ENCODE measurements around the gene ZSCAN32. TPM values are rescaled to one million over a fixed set of nuclear protein-coding genes. Genes with fewer than 3 reads are reported as not detected.

ZSCAN32 gene
- total RNA-seq, 1 donor from 2014 or later, result 18.3 TPM

DNA sequence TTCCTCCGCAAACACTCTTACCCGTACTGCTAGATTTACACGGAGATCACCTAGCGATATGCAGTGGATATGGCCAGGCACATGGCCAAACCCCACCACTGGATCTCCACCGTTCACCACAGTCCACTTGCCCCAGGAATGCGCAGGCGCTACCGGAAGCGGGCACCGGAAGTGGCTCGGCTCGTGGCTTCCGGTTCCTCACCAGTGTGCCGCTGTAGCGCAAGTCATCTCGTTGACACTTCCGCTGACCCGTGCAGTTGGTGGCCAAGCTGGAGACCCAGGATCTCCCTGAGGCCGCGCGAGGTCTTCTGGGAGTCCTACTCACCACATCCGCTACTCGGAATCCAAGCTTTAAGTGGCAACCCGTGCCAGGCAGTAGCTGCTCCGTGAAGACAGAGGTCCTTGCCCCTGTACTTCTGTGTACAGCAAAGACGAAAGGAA is 31.0 kb upstream of the ZSCAN32 start:
- Mint-ChIP-seq H3K4me1 (no peaks in the 10 kb centered on the region), H3K27me3 (ENCODE audit: low read depth) (no peaks in the 10 kb centered on the region), H3K27ac (ENCODE audit: unreplicated experiment) (no peak overlapping the region), H3K36me3 (ENCODE audit: low read depth) (peaks cover 7% of the 10 kb centered on the region), H3K9me3 (no peaks in the 10 kb centered on the region), H3K4me3 (no peak overlapping the region)
- DNase-seq (ENCODE audit: low read depth, low spot score), result no peak
- TF ChIP-seq, protein P1, sequence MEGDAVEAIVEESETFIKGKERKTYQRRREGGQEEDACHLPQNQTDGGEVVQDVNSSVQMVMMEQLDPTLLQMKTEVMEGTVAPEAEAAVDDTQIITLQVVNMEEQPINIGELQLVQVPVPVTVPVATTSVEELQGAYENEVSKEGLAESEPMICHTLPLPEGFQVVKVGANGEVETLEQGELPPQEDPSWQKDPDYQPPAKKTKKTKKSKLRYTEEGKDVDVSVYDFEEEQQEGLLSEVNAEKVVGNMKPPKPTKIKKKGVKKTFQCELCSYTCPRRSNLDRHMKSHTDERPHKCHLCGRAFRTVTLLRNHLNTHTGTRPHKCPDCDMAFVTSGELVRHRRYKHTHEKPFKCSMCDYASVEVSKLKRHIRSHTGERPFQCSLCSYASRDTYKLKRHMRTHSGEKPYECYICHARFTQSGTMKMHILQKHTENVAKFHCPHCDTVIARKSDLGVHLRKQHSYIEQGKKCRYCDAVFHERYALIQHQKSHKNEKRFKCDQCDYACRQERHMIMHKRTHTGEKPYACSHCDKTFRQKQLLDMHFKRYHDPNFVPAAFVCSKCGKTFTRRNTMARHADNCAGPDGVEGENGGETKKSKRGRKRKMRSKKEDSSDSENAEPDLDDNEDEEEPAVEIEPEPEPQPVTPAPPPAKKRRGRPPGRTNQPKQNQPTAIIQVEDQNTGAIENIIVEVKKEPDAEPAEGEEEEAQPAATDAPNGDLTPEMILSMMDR (conservative IDR thresholded peaks at IDR 0.05), result no peak

DNA sequence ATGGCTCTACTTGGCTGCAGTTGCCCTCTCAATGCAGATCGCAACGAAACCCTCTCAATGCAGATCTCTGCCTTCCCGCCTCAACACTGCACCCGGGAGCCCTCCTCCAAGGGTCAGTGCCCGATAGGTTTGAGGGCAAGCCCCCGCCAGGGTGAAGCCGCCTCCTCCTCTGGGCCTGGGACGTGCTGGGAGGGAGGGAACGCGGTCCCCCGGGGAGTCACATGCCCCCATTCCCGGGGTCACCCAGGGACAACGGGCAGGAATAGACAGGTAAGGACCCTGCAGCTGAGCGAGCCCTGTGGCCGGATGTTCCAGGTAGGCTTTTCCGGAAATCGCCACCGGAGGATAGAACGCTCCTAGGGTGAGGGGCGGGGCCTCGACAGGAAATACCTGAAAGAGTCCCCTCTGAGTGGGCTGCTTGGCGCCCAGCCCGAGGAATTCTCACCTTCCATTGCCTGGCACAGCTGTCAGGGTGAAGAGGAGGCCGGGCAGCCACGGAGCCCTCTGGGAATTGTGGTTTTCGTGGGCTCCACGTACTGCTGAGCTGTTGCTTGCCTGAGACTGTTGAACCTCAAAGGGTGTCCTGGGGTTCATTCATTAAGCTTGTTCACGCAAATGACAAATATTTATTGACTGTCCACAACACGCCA is 13.1 kb upstream of the ZSCAN32 start:
- Mint-ChIP-seq H3K4me1 (no peaks in the 10 kb centered on the region), H3K27ac (ENCODE audit: unreplicated experiment) (no peak overlapping the region), H3K27me3 (ENCODE audit: low read depth) (no peaks in the 10 kb centered on the region), H3K36me3 (ENCODE audit: low read depth) (peaks cover 48% of the 10 kb centered on the region), H3K9me3 (peaks cover 15% of the 10 kb centered on the region), H3K4me3 (no peak overlapping the region)
- no peak for DNase-seq (ENCODE audit: low read depth, low spot score)
- TF ChIP-seq, protein P1 (conservative IDR thresholded peaks at IDR 0.05), result no peak

DNA sequence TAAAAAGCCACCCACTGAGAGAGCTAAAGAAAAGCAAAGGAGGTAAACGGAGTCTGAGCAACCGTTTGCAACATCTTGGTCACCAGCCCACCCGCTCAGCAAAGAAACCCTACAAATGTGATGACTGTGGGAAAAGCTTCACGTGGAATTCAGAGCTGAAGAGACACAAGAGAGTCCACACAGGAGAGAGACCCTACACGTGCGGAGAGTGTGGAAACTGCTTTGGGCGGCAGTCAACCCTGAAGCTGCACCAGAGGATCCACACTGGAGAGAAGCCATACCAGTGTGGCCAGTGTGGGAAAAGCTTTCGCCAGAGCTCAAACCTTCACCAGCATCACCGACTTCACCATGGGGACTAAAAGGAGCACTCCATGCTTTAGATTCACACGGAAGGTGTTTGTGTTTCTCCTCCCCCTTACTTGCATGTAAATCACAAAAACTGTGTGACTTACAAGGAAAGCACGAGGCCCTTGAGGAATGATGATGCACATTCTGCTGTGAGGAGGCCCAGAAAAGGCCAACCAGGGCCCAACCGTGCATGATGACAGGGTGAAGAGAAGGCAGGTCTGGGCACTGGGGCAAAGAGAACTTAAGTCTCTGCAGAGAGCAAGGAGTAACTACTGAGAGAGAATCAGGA is 7.9 kb upstream of the ZSCAN32 start:
- Mint-ChIP-seq H3K36me3 (ENCODE audit: low read depth) (peaks cover 80% of the 10 kb centered on the region), H3K4me1 (no peaks in the 10 kb centered on the region), H3K27ac (ENCODE audit: unreplicated experiment) (no peak overlapping the region), H3K9me3 (peaks cover 19% of the 10 kb centered on the region), H3K4me3 (no peak overlapping the region), H3K27me3 (ENCODE audit: low read depth) (no peaks in the 10 kb centered on the region)
- TF ChIP-seq, protein P1 (conservative IDR thresholded peaks at IDR 0.05), result no peak
- no peak for DNase-seq (ENCODE audit: low read depth, low spot score)

DNA sequence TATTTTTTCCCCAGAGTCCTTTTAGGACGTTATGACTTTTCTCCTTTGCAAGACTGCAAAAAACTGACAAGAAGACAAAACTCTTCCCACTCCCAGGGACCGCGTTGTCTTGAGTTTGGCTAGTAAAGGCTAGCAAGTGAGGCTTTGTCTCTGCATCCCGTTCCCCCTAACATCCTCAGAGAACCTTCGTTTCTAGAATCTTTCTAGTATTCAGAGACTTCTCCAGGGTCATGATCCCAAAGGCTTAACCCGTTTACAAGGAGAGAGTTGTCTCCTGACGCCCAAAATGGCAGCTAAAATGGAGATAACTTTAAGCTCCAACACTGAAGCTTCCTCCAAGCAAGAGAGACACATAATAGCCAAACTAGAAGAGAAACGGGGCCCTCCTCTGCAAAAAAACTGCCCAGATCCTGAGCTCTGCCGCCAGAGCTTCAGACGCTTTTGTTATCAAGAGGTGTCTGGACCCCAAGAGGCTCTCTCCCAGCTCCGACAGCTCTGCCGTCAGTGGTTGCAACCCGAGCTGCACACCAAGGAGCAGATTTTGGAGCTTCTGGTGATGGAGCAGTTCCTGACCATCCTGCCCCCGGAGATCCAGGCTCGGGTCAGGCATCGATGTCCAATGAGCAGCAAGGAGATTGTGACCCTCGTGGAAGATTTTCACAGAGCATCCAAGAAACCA is 1.1 kb upstream of the ZSCAN32 start:
- TF ChIP-seq, protein P1 (conservative IDR thresholded peaks at IDR 0.05), result no peak
- peak; percentile 4 for DNase-seq (ENCODE audit: low read depth, low spot score)
- peaks cover 67% of the 10 kb centered on the region for H3K36me3 Mint-ChIP-seq (ENCODE audit: low read depth)

DNA sequence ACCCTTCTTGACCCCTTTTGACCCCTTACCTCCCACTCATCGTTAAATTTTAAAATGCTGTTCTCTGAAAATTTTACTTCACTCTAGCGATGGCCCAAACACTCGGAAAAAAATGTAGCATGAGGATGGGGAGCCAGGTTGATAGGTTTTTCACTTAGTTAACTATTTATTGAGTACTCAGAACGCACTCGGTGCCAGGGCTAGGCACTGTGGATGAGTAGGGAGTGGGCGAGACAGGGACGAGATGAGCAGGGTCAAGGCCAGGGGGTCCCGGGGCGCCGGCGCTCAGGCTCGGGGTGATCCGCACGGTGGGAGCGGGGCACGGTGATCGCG is 392 bp downstream of the ZSCAN32 start:
- H3K36me3 Mint-ChIP-seq (ENCODE audit: low read depth), result peaks cover 66% of the 10 kb centered on the region
- TF ChIP-seq, protein P1 (conservative IDR thresholded peaks at IDR 0.05), result no peak
- H3K27me3 Mint-ChIP-seq (ENCODE audit: low read depth), result no peaks in the 10 kb centered on the region
- H3K4me3 Mint-ChIP-seq, result peak overlapping the region; percentile 91
- H3K27ac Mint-ChIP-seq (ENCODE audit: unreplicated experiment), result no peak overlapping the region
- H3K4me1 Mint-ChIP-seq, result peaks cover 17% of the 10 kb centered on the region
- peaks cover 16% of the 10 kb centered on the region for H3K9me3 Mint-ChIP-seq
- DNase-seq (ENCODE audit: low read depth, low spot score), result no peak

More for the DNA sequence above, 1.1 kb upstream of the ZSCAN32 start:
- H3K4me1 Mint-ChIP-seq, result peaks cover 17% of the 10 kb centered on the region
- peaks cover 18% of the 10 kb centered on the region for H3K9me3 Mint-ChIP-seq
- H3K4me3 Mint-ChIP-seq, result peak overlapping the region; percentile 91
- peak overlapping the region; percentile 85 for H3K27ac Mint-ChIP-seq (ENCODE audit: unreplicated experiment)
- H3K27me3 Mint-ChIP-seq (ENCODE audit: low read depth), result no peaks in the 10 kb centered on the region
